ENCODE data around the gene YARS2. TPM values are rescaled to one million over a fixed set of nuclear protein-coding genes. Genes with fewer than 3 reads are reported as not detected.

The YARS2 gene
- total and polyA plus RNA-seq, 12 donors, result 6.9 to 53.4 (median 19.3) TPM

DNA sequence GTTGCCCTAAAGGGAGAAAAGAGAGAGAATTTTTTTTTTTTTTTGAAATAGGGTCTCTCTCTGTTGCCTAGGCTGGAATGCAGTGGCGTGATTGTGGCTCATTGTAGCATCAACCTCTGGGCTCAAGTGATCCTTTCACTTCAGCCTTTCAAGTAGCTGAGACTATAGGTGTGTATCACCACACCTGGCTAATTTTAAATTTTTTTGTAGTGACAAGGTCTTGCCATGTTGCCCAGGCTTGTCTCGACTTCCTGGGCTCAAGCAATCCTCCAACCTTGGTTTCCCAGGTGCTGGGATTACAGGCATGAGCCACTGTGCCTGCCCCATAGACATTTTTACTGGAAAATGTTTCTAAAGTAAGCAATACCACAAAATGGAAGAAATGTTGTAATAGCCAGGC, 36.8 kb downstream of the YARS2 start:
- Histone ChIP-seq H3K4me3 (no peak overlapping the region), H3K9me3 (replicated peaks in 1 of 3) (no peaks in the 10 kb centered on the region), H3K27me3 (no peaks in the 10 kb centered on the region), H3K27ac (no peak overlapping the region), H3K4me1 (replicated peaks in 1 of 2) (no peaks in the 10 kb centered on the region), H3K36me3 (replicated peaks in 1 of 2) (peaks cover 0 to 28% of the 10 kb centered on the region in 2 donors)
- no peak for DNase-seq
- intact Hi-C loops (cut with DNase I), result no loop called here
- 96 to 100% (median 97%) methylated on average over 2 of the region's 2 CpGs for WGBS, 4 donors
- no peak for TF ChIP-seq POLR2A (IDR thresholded peaks at IDR 0.05)
- TF ChIP-seq, protein P1, sequence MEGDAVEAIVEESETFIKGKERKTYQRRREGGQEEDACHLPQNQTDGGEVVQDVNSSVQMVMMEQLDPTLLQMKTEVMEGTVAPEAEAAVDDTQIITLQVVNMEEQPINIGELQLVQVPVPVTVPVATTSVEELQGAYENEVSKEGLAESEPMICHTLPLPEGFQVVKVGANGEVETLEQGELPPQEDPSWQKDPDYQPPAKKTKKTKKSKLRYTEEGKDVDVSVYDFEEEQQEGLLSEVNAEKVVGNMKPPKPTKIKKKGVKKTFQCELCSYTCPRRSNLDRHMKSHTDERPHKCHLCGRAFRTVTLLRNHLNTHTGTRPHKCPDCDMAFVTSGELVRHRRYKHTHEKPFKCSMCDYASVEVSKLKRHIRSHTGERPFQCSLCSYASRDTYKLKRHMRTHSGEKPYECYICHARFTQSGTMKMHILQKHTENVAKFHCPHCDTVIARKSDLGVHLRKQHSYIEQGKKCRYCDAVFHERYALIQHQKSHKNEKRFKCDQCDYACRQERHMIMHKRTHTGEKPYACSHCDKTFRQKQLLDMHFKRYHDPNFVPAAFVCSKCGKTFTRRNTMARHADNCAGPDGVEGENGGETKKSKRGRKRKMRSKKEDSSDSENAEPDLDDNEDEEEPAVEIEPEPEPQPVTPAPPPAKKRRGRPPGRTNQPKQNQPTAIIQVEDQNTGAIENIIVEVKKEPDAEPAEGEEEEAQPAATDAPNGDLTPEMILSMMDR (IDR thresholded peaks at IDR 0.05), result no peak

DNA sequence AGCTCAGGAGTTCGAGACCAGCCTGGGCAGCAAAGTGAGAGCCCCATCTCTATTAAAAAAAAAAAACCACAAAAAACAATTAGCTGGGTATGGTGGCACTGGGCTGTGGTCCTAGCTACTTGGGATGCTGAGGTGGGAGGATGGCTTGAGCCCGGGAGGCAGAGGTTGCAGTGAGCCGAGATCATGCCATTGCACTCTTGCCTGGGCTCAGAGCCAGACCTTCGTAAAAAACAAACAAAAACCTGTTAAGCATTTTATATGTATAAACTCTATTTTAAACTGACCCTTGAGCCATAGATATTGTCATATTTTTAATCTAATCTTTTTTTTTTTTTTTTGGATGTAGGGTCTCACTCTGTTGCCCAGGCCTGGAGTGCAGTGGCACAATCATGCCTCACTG, 40.9 kb downstream of the YARS2 start:
- Histone ChIP-seq H3K4me3 (no peak overlapping the region), H3K36me3 (replicated peaks in 1 of 2) (peaks cover 0 to 15% of the 10 kb centered on the region in 2 donors), H3K4me1 (replicated peaks in 1 of 2) (no peaks in the 10 kb centered on the region), H3K9me3 (replicated peaks in 1 of 3) (no peaks in the 10 kb centered on the region), H3K27ac (no peak overlapping the region), H3K27me3 (no peaks in the 10 kb centered on the region)
- TF ChIP-seq POLR2A (IDR thresholded peaks at IDR 0.05), result no peak
- TF ChIP-seq, protein P1 (IDR thresholded peaks at IDR 0.05), result no peak
- intact Hi-C loops (cut with DNase I), result no loop called here
- no peak for DNase-seq
- 89 to 95% (median 92%) methylated on average over 4 of the region's 4 CpGs for WGBS, 4 donors

DNA sequence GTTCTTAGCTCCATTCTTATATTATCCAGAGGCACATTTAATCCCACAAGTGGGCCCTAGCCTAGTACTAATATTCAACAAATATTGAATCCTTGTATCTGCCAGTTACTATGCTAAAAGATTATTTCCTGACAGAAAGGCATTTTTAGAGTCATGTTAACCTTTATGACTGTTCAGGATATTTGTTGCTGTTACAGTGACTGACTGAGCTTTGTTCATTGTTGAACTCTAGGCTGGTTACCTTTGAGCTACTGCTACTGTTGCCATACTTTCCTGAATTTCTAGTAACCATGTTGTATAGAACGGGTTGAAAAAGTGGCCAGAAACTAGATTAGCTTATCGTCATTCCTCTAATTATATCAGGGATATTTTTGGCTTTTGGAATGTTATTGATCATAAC, 46.8 kb downstream of the YARS2 start:
- no peak for DNase-seq
- H3K27me3 ChIP-seq, result no peaks in the 10 kb centered on the region
- no peaks in the 10 kb centered on the region for H3K9me3 ChIP-seq (replicated peaks in 1 of 3)
- H3K27ac ChIP-seq, result no peak overlapping the region
- intact Hi-C loops (cut with DNase I), result no loop called here
- no peaks in the 10 kb centered on the region for H3K4me1 ChIP-seq (replicated peaks in 1 of 2)
- TF ChIP-seq POLR2A (IDR thresholded peaks at IDR 0.05), result no peak
- TF ChIP-seq, protein P1 (IDR thresholded peaks at IDR 0.05), result no peak
- H3K36me3 ChIP-seq (replicated peaks in 1 of 2), result peaks cover 0 to 11% of the 10 kb centered on the region in 2 donors
- 73 to 97% (median 90%) methylated on average over 2 of the region's 2 CpGs for WGBS, 4 donors
- H3K4me3 ChIP-seq, result no peak overlapping the region

DNA sequence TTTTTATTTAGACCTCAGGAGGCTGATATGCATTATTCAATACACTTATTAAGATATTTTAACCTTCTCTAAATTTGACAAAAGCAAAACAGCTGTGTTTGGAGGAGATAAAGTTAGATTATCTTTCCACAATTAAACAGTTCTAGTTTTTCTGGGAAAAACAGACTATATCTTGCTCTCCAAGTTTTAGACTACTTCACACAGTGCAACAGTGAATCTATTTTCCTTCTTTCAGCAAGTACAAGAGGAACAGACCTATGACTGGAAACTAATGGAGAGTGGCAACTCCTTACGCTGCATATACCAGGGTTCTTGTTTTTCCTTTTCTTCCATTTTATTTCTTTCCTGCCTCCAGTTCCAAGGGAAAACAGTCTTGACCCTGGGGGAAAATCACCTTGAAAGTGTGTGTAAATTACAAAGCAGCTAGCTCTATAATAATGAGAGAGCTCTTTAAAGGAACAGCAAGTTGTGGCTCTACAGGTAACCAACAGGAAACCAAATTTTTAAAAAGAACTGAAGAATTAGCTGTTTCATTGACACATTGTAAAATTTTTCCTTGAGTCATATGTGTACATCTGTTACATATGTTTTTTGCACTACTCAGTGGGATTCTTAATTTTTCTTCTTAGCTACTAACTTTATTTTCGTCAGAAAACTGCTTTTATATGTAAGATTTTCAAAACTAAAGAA, 49.2 kb downstream of the YARS2 start:
- WGBS, 4 donors, result 91 to 94% (median 93%) methylated on average over 2 of the region's 2 CpGs
- TF ChIP-seq POLR2A (IDR thresholded peaks at IDR 0.05), result no peak
- TF ChIP-seq, protein P1 (IDR thresholded peaks at IDR 0.05), result no peak
- intact Hi-C loops (cut with DNase I), result no loop called here
- Histone ChIP-seq H3K4me1 (replicated peaks in 1 of 2) (no peaks in the 10 kb centered on the region), H3K27ac (no peak overlapping the region), H3K27me3 (no peaks in the 10 kb centered on the region), H3K36me3 (replicated peaks in 1 of 2) (peaks cover 0 to 1% of the 10 kb centered on the region in 2 donors), H3K9me3 (replicated peaks in 1 of 3) (no peaks in the 10 kb centered on the region), H3K4me3 (no peak overlapping the region)
- no peak for DNase-seq

Measured in adrenal gland (tissue), 12 donors.